ENCODE results near the gene NOSTRIN. TPM values are rescaled to one million over a fixed set of nuclear protein-coding genes. Genes with fewer than 3 reads are reported as not detected.

Gene NOSTRIN
- total RNA-seq, 4 donors from 2014 or later = 10.1 to 48.1 (median 18.0) TPM

DNA sequence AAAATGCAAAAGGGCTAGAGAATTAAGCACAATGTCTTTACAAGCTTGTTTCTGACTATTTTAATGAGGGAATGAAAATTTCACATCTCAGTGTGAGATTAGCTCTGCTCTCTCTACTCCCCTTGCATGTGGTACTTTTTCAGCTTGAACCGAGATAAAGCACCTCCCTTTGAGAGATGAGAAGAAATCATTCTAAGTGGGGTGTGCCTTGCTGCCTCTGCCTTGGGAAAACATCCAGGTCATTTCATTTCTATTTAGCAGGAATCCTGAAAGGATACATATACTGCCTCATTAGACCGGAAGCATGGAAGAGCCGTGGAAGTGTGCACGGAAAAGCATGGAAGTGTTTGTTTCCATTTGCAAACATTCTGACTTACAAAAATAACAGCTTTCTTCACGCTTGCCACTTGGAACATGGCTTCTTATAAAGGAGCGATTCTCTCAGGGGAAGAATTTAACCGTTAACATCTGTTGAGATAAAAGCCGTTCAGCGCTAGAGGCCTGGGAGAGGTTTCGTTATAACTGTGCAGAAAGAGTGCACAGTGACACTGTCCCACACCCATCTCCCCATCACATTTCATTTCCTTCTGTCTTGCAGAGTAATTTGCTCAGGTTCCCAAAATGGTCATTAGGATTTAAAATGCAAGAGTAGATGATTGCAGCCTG, 16.7 kb downstream of the NOSTRIN start:
- Histone ChIP-seq H3K36me3 (no peaks in the 10 kb centered on the region), H3K27me3 (no peaks in the 10 kb centered on the region), H3K27ac (no peak overlapping the region), H3K4me3 (replicated peaks in 1 of 3) (no peak overlapping the region), H3K4me1 (peaks cover 25 to 41% of the 10 kb centered on the region in 2 donors), H3K9me3 (no peaks in the 10 kb centered on the region)
- DNase-seq = no peak
- TF ChIP-seq POLR2A (IDR thresholded peaks at IDR 0.05) = no peak
- TF ChIP-seq, protein P1, sequence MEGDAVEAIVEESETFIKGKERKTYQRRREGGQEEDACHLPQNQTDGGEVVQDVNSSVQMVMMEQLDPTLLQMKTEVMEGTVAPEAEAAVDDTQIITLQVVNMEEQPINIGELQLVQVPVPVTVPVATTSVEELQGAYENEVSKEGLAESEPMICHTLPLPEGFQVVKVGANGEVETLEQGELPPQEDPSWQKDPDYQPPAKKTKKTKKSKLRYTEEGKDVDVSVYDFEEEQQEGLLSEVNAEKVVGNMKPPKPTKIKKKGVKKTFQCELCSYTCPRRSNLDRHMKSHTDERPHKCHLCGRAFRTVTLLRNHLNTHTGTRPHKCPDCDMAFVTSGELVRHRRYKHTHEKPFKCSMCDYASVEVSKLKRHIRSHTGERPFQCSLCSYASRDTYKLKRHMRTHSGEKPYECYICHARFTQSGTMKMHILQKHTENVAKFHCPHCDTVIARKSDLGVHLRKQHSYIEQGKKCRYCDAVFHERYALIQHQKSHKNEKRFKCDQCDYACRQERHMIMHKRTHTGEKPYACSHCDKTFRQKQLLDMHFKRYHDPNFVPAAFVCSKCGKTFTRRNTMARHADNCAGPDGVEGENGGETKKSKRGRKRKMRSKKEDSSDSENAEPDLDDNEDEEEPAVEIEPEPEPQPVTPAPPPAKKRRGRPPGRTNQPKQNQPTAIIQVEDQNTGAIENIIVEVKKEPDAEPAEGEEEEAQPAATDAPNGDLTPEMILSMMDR (IDR thresholded peaks at IDR 0.05) = no peak
- intact Hi-C loops (cut with DNase I) = no loop called here
- 19 to 23% methylated on average over 10 of the region's 10 CpGs for WGBS, 2 donors

DNA sequence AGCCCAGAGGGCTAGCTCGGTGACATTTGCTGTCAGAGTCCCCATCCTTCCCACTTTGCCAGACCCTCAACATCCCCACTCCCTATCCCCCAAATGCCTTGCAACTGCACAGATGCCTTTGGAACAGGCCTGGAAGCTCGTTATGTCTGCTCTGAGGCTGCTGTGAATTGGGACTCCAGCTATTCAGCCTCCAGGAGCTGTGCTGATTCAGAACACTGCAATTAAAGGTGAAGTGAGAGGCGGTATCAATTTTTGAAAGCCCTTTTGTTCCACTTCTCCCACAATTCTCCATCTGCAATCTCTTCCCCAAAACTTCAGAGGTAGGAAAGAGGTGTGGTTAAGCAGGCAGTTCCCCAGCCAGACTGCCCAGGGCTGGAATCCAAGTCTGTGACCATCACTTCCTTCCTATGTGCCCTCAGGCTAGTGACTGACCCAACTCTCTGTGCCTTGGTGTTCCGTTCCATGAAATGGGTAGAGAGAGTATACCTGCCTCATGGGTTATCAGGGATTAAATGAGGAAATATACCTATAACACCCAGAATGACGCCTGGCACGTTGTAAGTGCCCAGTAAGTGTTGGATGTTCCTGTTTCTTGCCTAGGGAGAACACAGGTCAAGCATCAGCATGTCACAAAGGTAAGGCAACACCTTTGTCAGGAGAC, 17.5 kb downstream of the NOSTRIN start:
- 79 to 97% methylated on average over 6 of the region's 6 CpGs for WGBS, 2 donors
- H3K9me3 ChIP-seq = no peaks in the 10 kb centered on the region
- intact Hi-C loops (cut with DNase I) = no loop called here
- no peaks in the 10 kb centered on the region for H3K27me3 ChIP-seq
- TF ChIP-seq, protein P1 (IDR thresholded peaks at IDR 0.05) = no peak
- no peak for TF ChIP-seq POLR2A (IDR thresholded peaks at IDR 0.05)
- H3K27ac ChIP-seq = no peak overlapping the region
- H3K36me3 ChIP-seq = no peaks in the 10 kb centered on the region
- H3K4me1 ChIP-seq = peaks cover 23 to 35% of the 10 kb centered on the region in 2 donors
- H3K4me3 ChIP-seq (replicated peaks in 1 of 3) = no peak overlapping the region
- DNase-seq = no peak

DNA sequence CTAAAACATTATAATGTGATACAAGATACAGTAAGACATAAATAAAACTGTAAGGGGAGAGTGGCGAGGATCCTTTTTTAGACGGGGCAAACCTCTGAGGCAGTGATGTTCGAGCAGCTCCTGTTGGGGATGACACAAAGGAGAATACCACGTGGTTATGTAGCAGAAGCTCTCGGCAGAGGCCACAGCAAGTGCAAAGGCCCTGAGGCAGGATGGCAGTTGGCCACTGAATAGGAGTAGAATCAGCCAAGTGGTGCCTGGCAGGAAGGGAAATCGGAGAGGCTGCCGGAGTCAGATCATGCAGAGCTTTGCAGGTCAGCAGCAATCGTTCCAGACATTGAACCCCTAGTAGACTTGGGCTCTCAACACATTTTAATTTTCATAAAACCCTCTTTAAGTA, 19.1 kb downstream of the NOSTRIN start:
- Histone ChIP-seq H3K9me3 (no peaks in the 10 kb centered on the region), H3K27ac (no peak overlapping the region), H3K4me3 (replicated peaks in 1 of 3) (no peak overlapping the region), H3K36me3 (no peaks in the 10 kb centered on the region), H3K4me1 (peaks cover 8 to 20% of the 10 kb centered on the region in 2 donors), H3K27me3 (no peaks in the 10 kb centered on the region)
- 89 to 91% methylated on average over 8 of the region's 8 CpGs for WGBS, 2 donors
- TF ChIP-seq, protein P1 (IDR thresholded peaks at IDR 0.05) = no peak
- TF ChIP-seq POLR2A (IDR thresholded peaks at IDR 0.05) = no peak
- intact Hi-C loops (cut with DNase I) = no loop called here
- DNase-seq = no peak

DNA sequence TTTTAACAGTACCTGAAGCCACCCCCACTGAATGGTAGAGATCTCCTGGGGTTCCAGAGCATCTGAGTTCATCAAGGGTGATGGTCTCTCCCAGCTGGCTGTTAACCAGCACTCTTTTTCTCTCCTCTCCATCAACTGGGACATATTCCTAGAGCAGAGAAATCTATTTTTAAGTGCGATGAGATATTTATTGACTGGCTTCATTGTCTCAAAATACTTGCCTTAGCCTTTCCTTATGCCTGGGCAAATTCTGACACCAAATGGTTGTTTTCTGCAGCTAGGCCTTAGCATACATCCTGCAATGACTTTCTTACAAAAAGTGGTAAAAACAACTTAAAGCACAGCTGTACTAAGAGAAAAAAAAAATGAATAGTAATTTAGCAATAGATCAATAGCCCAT, 19.6 kb downstream of the NOSTRIN start:
- Histone ChIP-seq H3K4me3 (replicated peaks in 1 of 3) (no peak overlapping the region), H3K36me3 (no peaks in the 10 kb centered on the region), H3K27ac (no peak overlapping the region), H3K4me1 (peaks cover 7 to 16% of the 10 kb centered on the region in 2 donors), H3K27me3 (no peaks in the 10 kb centered on the region), H3K9me3 (no peaks in the 10 kb centered on the region)
- intact Hi-C loops (cut with DNase I) = no loop called here
- TF ChIP-seq, protein P1 (IDR thresholded peaks at IDR 0.05) = no peak
- no peak for TF ChIP-seq POLR2A (IDR thresholded peaks at IDR 0.05)
- WGBS, 2 donors = 73 to 85% methylated on average over 1 of the region's 1 CpG
- DNase-seq = no peak

DNA sequence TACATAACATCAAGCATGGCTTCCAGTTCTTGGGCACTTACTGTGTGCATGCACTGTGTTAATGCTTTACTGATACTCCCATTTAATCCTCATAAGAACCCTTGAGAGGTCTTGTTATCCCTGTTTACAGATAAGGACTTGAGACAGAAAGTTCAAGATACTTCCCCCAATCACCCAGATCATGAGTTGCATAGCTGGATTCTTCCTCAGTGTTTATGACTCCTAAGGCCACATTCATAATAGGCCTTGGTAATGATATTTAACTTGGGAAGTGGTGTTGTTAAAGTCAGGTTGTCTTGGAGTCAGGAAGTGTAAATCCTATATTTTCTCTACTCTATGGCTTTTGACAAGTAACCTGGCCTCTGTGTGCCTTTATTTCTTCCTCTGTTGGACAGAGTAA, 22.7 kb downstream of the NOSTRIN start:
- intact Hi-C loops (cut with DNase I) = no loop called here
- TF ChIP-seq POLR2A (IDR thresholded peaks at IDR 0.05) = no peak
- TF ChIP-seq, protein P1 (IDR thresholded peaks at IDR 0.05) = no peak
- Histone ChIP-seq H3K9me3 (no peaks in the 10 kb centered on the region), H3K4me1 (peaks cover 0 to 3% of the 10 kb centered on the region in 2 donors), H3K27me3 (no peaks in the 10 kb centered on the region), H3K27ac (no peak overlapping the region), H3K36me3 (no peaks in the 10 kb centered on the region), H3K4me3 (replicated peaks in 1 of 3) (no peak overlapping the region)
- DNase-seq = no peak
